Stimulated activated CD4-positive, alpha-beta T cell treated with anti-CD3 and anti-CD28 coated beads, Interleukin-15, amount 100 ng/mL, for 24 hours (primary cell): ENCODE data around the gene SLC5A9.
"Not testable (repeated sequence)": the region's sequence is repeated elsewhere in the genome, so short reads cannot be mapped to it uniquely, and the experiment has no call there.

Experiments
- DNase-seq: peaks from one replicate; pipeline ENCODE4 v3.0.0-alpha.2; 2020

SLC5A9 gene

DNA sequence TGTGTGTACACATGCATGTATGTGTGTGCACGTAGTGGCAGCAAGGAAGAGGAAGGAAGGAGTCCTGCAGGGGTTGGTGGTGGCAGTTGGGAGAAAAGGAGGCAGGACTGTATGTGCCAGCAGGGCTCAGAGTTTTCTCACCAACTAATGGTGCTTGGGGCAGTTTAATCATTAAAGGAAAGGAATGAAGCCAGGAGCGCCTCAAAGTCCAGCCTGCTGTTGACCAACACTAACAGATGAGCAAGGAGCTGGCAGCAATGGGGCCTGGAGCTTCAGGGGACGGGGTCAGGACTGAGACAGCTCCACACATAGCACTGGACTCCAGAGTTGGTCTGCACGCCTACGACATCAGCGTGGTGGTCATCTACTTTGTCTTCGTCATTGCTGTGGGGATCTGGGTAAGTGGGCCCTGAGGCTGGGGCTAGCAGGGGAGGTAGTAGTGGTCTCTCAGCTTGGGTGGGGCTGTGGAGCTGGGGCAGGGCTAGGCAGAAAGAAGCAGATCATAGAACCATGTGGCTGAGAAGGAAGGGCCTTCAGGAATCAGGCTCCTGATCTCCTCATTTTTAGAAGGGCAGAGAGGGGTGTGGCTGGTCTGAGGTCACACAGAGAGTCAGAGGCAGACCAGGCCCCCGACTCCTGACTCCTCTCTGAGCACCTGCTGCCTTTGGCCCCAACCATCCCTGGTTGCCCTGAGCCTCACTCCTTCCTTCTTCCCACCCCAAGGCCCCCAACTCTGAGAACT is at the start of gene SLC5A9:
SLC5A9 (plus strand) TSS at position 216 of the 742 bp plus-strand sequence; CDS start at position 237, 21 bp downstream.
- no peak for DNase-seq

DNA sequence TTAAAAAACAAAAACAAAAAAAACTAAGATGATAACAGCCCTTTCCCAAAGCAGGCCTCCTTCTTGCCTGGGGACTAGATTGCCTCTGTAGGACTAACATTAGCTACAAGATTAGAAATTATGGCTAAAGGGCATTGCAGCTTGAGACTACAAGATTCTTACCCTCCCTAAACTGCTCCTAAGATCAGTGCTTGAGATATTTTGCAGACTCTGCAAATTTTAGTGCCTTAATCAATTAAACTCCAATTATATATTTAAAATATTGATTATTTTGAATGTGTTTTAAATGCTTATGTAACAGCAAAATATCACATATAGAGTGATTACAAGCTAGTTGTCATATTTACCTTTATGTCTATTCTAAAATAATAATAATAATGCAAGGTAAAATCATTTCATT is 47.4 kb upstream of the SLC5A9 start:
- DNase-seq: no peak

DNA sequence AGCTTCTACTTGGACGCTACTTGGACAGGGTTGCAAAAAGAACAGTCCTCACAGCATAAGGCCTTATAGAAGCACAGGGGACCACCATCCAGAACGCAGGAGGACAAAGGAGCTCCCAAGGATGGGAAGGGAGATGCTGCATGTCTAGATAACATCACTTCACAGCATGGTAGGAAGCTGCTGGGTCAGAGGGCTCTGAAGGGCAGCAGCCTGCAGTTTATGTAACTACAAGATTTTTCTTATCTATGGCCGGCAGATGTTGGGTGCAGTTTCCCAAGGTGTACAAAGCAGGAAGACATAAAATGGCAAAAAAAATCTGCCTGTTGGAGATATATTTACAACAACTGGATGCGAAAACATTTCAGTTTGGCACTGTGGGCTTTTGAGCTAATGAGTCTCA is 45.3 kb upstream of the SLC5A9 start:
- no peak for DNase-seq

GRCh38 chr1:48181669-48182367 is 40.7 kb upstream of the SLC5A9 start:
- no peak for DNase-seq

DNA sequence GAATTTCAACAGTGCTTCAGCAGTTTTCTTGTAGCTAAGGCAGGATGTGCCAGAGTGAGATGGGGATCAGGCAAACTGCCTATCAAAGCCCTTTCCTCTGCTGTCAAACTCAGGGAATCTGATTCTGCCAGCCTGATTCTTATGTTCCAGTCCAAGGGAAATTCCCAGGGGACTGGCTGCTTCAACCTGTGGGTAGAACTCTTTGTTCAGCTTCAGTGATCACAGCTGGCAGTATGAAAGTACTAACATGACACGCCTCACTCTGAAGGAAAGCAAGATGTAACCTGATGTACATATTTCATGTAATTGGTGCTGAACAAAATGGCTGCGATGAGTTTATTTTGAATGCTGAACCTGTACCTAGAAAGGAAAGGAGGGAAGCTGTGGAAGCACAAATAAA is 40.1 kb upstream of the SLC5A9 start:
- DNase-seq: no peak

GRCh38 chr1:48186306-48186839 is 36.1 kb upstream of the SLC5A9 start:
- no peak for DNase-seq

DNA sequence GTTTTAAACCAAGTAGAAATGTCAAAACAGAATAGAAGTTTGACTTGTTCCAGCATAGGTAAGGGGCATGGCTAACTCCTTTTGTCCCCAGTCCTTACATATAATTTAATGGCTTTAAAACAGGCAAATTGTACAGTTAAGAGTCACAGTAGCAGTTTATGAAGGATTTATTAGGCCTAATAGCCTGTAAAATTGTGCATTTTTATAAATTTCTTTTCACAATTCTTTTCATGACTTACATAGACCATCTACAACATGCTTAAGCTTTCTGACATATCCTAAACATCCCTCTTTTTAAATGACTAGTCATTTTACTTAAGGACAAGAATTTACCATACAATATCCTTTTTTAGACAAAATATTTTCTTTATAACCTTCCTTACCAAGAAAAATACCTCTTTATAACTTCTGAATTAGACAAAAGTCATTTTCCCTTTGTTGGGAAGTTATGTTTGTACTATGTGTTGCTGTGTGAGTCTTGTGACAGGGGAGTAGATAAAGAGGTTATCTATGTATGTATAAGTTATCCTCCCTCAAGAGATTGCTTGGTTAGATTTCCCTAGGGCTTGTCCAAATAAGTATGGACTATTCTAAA is 34.5 kb upstream of the SLC5A9 start:
- DNase-seq: no peak

GRCh38 chr1:48190881-48191280 is 31.6 kb upstream of the SLC5A9 start:
- no peak for DNase-seq

- no peak for DNase-seq
Observed at GRCh38 chr1:48194801-48195200, 27.7 kb upstream of the SLC5A9 start.

DNA sequence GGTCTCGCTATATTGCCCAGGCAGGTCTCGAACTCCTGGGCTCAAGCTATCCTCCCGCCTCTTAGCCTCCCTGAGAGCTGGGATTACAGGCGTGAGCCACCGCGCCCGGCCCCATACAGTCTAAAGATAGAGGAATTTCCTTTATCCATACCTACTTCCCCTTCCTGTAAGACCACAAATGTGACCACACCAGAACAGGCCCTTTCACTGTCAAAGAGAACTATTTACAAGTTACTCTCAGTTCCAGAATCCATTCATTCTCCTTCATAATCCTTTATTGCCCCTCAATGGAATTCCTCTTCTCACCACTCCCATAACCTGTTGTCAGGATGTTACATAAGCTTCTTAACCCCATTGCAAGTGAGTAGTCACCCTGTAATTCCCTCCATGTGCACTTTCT is 26.3 kb upstream of the SLC5A9 start:
- no peak for DNase-seq

- no peak for DNase-seq
Observed at GRCh38 chr1:48198970-48199369, 23.5 kb upstream of the SLC5A9 start.

DNA sequence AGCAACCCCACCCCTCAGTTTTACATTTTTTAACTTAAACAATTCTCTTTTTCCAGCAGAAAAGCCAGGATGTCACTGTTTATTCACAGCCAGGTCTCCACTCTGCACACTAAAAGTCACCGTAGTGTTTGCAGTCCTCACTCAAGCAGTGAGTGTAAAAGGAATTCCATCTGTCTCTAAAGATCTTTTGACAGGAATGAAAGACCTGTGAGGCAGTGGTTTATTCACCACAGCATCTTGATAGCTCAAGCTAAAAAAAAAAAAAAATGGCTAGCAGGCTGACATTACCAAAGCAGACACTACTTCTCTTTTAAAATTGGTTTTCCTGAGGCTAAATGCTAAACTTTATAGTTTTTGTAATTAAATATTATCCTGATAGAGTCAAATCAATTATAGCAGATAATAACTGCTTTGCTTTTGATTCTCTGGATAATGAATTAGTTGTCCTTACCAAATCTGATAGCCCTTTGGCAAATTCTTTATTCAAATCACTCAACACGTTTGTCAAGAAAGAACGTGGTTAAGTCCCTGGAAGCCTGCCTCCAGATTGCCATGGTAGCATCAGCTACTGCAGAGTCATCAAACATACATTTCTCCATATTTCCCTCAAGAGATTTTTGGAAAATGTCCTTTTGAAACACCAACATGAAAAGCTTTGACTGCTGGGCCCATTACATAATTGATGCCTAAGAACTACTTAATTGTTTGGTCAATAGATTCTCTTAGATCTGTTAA is 22.2 kb upstream of the SLC5A9 start:
- DNase-seq: no peak

- peak; percentile 75 for DNase-seq
Observed at GRCh38 chr1:48202030-48202752, 20.3 kb upstream of the SLC5A9 start.

DNA sequence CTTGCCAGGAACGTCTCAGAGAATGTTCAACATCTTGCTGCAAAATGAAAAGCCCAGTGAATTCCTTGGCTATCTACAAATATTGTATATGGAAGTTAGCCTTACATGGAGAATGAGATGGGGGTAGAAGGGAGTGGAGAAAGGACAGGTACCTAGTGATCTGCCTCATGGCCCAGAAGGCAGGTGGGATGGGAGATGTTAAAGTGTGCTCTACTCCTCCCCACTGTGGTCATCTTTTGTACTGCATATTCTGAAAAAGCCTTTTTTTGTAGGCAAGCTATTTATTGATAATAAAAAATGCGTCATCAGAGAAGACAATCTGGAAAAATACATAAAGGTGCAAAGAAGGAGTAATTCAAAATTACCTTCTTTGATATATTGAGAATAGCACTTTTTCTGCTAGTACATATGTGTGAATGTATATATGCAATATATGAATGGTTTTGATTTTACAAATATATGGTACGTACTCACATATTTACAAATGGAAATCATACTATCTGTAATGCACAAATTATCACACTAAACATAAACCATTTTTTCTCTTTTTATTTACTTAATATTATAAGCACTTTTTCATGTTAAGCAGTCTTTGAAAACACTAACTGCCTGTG is 19.1 kb upstream of the SLC5A9 start:
- DNase-seq: no peak

DNA sequence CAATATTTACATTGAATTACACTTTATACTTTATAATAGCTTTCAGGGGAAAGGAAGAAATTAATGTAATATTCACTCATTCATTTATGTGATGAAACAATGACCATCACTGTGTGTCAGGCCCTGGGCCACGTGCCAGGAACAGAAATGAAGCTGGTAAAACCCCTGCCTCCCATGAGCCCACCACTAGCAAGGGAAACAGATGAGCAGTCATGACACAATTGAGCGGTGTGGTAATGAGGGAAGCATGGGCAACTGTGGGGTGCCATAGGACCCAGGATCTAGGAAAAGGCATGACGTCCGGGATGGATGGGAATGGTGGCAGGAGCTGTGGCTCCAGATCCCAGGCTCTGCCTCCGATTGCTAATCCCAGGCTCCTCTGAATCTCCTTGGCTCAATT is 17.0 kb upstream of the SLC5A9 start:
- DNase-seq: no peak

GRCh38 chr1:48206371-48206770 is 16.1 kb upstream of the SLC5A9 start:
- DNase-seq: no peak

GRCh38 chr1:48207131-48207530 is 15.4 kb upstream of the SLC5A9 start:
- no peak for DNase-seq

DNA sequence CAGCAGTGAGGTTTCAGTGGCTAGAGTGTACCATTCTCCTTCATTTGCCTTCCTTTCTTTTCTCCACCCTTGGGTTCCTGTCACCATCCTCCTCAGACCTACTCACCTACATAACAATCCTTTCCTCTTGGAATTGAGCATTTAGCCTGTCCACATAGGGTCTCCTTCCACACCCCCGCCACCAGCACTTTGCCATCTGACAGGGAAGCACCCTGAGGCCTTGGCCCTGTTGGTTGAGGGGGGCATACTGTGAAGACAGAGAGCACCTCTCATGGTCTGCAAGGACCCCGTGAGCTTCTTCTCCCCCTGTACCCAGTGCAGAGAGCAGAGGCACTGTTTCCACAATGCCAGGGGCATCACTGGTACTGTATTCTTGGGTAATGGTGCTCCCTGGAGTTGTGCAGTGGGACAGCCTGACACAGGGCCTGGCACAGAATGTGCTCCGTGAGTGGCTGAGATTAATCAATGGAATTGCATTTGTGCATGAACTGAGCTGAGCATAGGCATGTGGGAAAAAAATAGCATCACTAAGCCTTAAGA is 14.9 kb upstream of the SLC5A9 start:
- no peak for DNase-seq

DNA sequence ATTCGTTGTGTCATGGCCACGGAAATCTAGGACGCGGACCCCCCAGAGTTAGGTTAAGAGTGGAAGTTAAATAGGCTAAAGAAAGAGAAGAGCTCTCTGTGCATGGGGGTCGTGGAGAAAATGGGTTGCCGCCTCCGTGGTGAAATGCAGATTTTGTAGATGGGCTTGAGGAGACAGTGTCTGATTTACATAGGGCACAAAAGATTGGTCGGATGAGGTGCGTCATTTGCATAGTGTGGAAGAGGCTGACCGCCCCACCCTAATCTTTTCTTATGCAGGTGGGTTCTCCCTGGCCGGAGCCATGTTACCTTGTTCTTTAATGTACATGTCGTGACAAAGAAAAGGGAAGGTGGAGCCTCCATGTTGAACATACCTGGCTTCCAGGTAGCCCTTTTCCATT is 14.3 kb upstream of the SLC5A9 start:
- DNase-seq: no peak

DNA sequence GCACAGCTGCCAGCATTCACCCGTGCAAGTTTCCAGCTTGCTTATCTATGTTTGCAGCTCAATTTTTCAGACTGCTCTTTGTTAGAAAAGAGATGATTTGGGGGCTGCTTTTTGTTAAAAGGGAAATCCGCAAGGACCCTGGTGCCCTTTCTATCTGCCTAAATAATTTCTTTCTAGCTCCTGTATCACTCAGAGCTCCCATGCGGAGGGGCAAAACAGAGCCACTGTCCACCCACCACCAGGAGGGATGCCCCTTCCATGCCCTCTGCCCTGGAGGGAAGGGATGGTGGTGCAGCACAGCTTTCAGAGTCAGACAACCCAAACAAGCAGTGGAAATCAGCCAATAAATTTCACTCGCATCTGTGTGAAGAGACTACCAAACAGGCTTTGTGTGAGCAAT is 13.9 kb upstream of the SLC5A9 start:
- no peak for DNase-seq

DNA sequence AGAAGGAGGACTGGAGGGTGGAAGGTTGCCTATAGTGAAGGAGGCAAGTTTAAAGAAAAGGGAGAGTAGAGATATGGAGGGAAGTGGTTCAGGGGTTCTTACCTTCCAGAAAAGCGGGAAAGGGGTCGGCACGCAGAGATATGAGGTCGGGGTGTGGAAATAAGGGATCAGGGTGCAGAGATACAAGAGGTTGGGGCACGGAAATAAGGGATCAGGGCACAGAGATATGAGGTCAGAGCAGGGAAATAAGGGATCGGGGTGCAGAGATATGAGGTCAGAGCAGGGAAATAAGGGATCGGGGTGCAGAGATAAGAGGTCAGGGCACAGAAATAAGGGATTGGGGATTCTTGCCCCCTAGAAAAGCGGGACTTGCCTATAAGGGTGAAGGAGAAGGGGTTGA is 9.1 kb upstream of the SLC5A9 start:
- not testable (repeated sequence) for DNase-seq

- DNase-seq: not testable (repeated sequence)
Observed at GRCh38 chr1:48214366-48214765, 8.2 kb upstream of the SLC5A9 start.
